ENCODE measurements around the gene BIRC6. TPM values are rescaled to one million over a fixed set of nuclear protein-coding genes. Genes with fewer than 3 reads are reported as not detected.
"Not testable (repeated sequence)": the region's sequence is repeated elsewhere in the genome, so short reads cannot be mapped to it uniquely, and the experiment has no call there.

The BIRC6 gene
- total RNA-seq, 1 donor from 2014 or later, result 32.7 TPM

DNA sequence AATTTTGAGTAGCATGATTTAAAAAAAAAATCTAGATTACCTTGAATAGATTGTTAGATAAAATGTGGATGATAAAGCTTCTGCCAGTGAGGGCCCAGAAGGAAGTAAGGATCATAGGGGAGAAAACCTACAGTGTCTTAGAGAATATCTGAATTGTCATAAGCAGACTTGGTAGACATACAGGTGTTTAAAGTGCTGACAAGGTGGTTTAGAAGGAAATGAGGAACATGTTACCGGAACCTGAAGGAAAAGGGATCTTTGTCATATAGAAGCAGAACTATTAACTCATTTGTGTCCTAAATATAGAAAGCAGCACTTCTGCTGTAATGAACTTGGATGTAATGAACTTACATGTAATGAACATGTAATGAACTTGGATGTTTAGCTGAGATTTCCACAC is 176.1 kb downstream of the BIRC6 start:
- peaks cover 5% of the 10 kb centered on the region for H3K9me3 ChIP-seq (replicated peaks)
- no peaks in the 10 kb centered on the region for H3K27me3 ChIP-seq (ENCODE audit: low read depth)
- no peak for DNase-seq
- no peak overlapping the region for H3K4me3 ChIP-seq
- H3K27ac ChIP-seq (replicated peaks), result no peak overlapping the region
- no peaks in the 10 kb centered on the region for H3K4me1 ChIP-seq
- H3K36me3 ChIP-seq, result peaks cover 36% of the 10 kb centered on the region
- TF ChIP-seq CTCF (IDR thresholded peaks at IDR 0.05; ENCODE audit: borderline replicate concordance), result no peak
- intact Hi-C loops (cut with micrococcal nuclease), result no loop called here

GRCh38 chr2:32534831-32535230 is 178.0 kb downstream of the BIRC6 start:
- Histone ChIP-seq H3K4me1 (no peaks in the 10 kb centered on the region), H3K27me3 (ENCODE audit: low read depth) (no peaks in the 10 kb centered on the region), H3K27ac (replicated peaks) (no peak overlapping the region), H3K36me3 (peaks cover 26% of the 10 kb centered on the region), H3K9me3 (replicated peaks) (peaks cover 5% of the 10 kb centered on the region), H3K4me3 (no peak overlapping the region)
- DNase-seq, result no peak
- intact Hi-C loops (cut with micrococcal nuclease), result no loop called here
- TF ChIP-seq CTCF (IDR thresholded peaks at IDR 0.05; ENCODE audit: borderline replicate concordance), result no peak

- intact Hi-C loops (cut with micrococcal nuclease), result no loop called here
- H3K27me3 ChIP-seq (ENCODE audit: low read depth), result no peaks in the 10 kb centered on the region
- H3K27ac ChIP-seq (replicated peaks), result no peak overlapping the region
- no peak overlapping the region for H3K4me3 ChIP-seq
- TF ChIP-seq CTCF (IDR thresholded peaks at IDR 0.05; ENCODE audit: borderline replicate concordance), result no peak
- no peak for DNase-seq
- H3K4me1 ChIP-seq, result no peaks in the 10 kb centered on the region
- peaks cover 5% of the 10 kb centered on the region for H3K9me3 ChIP-seq (replicated peaks)
- peaks cover 26% of the 10 kb centered on the region for H3K36me3 ChIP-seq
Measured at GRCh38 chr2:32538735-32539134, 181.9 kb downstream of the BIRC6 start.

DNA sequence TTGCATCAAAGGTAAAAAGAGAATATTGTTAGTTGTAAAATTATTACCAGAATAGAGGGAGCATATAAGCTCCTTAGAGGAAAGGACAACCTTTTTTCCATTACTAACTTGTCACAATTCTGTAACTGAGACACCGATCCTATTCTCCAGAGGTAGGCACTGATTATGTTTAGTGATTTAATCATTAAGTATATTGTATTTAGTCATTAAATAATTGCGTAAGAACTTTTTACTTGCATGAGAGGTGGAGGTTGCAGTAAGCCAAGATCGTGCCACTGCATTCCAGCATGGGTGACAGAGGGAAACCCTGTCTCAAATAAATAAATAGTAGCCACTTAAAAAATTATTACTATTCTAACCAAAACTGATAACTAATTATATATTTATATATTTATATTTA is 195.7 kb downstream of the BIRC6 start:
- H3K27ac ChIP-seq (replicated peaks); H3K4me1 ChIP-seq; H3K27me3 ChIP-seq (ENCODE audit: low read depth); DNase-seq; H3K4me3 ChIP-seq; intact Hi-C loops (cut with micrococcal nuclease); H3K9me3 ChIP-seq (replicated peaks): not testable (repeated sequence)
- H3K36me3 ChIP-seq, result peaks cover 30% of the 10 kb centered on the region

- intact Hi-C loops (cut with micrococcal nuclease), result no loop called here
- no peak for DNase-seq
- Histone ChIP-seq H3K9me3 (replicated peaks) (no peaks in the 10 kb centered on the region), H3K27ac (replicated peaks) (no peak overlapping the region), H3K27me3 (ENCODE audit: low read depth) (no peaks in the 10 kb centered on the region), H3K36me3 (peaks cover 18% of the 10 kb centered on the region), H3K4me3 (no peak overlapping the region), H3K4me1 (peaks cover 12% of the 10 kb centered on the region)
- TF ChIP-seq CTCF (IDR thresholded peaks at IDR 0.05; ENCODE audit: borderline replicate concordance), result peak; percentile 81
Measured at GRCh38 chr2:32553829-32554432, 197.1 kb downstream of the BIRC6 start.

DNA sequence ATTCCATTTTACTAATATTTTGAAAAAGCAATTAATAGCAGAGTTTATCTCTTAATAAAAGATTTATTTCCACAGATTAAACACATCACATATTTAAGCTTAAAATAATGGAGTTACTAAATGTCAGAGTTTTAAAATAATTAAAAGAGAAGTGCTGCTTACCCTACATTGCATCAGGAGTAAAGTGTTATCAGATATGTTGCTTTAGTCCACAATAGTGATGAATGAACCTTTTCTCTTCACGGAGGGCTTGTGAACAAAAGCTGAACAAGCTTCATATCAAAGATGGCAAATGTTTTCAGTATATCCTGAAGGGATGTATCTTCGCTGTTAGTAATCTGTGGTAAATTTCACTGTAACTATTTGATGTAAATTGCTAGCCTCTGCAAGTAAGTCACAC is 201.7 kb downstream of the BIRC6 start:
- Histone ChIP-seq H3K27me3 (ENCODE audit: low read depth) (no peaks in the 10 kb centered on the region), H3K36me3 (peaks cover 19% of the 10 kb centered on the region), H3K4me1 (peaks cover 18% of the 10 kb centered on the region), H3K27ac (replicated peaks) (peak overlapping the region; percentile 30), H3K9me3 (replicated peaks) (no peaks in the 10 kb centered on the region), H3K4me3 (no peak overlapping the region)
- no peak for TF ChIP-seq CTCF (IDR thresholded peaks at IDR 0.05; ENCODE audit: borderline replicate concordance)
- intact Hi-C loops (cut with micrococcal nuclease), result no loop called here
- DNase-seq, result no peak
